ENCODE data around the gene APLF.
"Not testable (repeated sequence)": the region's sequence is repeated elsewhere in the genome, so short reads cannot be mapped to it uniquely, and the experiment has no call there.

The APLF gene

DNA sequence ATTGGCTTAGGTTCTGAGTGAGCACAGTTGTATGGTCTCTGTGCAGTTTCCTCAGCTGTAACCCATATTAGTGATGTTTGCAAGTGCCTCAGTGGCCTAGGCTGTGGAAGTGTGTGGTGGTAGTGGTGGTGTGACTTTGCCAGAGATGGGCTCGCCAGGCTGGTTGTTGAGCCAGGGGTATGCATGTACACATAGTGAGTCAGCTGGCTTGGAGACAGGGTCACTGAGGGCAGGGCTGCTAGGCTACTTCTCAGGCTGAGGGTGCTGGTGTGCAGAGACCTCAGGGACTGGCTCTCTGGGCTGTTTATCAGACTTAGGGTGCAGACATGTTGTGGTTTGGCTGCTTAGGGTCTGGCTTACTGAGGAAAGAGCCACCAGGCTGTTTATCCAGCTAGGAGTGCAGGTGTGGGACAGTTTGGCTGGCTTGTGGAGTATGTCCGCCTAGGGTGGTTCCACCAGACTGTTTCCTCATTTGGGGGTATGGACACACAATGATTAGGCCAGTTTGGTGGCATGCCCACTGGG lies 15.0 kb downstream of the APLF start:
- DNase-seq = no peak

DNA sequence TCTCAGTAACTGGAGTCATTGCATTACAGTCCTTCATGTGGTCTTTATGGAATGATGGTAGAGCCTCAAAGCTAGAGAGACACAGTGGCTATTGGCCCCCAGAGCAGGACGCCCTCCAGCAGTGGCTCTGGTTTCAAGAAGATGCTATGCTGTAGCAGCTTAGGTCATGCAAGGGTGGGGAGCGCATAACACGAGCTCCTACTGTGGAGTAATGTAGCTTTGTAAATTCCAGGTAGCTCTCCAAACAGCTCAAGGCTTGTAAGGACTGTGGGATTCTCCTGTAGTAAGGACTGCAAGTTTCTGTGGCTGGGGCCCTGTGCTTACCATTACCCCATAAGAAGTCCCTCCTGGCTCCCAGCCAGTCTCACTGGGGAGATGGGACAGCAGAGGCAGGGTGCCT lies 15.6 kb downstream of the APLF start:
- DNase-seq = no peak

DNA sequence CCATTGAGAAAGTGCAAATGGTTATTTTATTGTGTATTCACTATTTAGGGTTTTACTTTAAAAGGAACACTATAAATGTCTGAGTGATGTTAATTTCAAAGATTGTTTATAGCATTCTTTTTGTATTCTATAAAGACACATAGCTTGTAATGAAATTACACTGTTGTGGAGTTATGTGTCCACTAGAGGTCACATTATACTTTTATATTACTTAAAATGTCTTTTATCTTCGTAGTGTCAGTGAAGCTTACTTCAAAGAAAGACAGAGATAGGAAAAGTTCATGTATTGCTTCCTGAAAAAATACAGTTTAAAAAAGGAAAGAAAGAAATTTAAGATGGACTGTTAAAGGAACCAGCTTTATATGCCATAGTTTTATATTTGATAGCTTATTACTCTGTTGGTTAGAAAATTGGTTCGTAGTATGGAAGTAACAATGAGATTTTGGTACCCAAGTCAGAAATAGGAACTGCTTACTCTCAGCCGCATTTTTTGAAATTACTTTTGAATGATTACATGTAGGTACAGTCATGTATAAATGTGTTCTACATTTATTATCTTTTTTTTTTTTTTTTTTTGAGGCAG lies 20.5 kb downstream of the APLF start:
- DNase-seq = no peak

DNA sequence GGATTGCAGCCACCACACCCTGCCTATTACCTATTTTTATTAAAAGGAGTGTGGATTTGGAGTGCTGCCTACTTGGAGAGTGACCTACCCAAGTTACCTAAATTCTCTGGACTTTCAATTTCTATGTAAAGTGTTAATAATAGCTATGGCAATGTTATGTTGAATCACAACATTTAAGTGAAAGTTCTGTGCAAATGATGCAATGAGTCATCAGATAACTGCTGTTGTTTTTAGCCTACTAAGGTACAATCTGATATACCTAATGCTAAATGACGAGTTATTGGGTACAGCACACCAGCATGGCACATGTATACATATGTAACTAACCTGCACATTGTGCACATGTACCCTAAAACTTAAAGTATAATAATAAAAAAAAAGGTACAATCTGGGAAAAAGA lies 21.2 kb downstream of the APLF start:
- not testable (repeated sequence) for DNase-seq

DNA sequence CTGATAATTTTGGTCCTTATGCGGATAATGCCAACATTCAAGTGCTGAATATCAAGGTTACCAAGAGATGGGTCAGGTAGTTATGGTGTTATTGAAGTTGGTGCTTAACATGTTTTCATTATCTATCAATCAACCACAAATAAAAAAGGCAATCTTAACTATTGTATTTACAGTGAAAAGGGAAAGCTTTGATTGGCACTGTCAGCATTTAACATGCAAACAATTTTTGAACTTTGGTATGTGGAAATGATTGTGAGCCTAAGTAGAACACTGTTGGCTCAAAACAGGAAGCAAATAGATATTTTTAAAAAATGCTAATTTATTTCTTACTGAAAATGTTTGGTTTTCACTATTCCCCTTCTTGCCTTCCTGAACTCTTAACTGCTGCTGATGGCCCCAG lies 21.9 kb downstream of the APLF start:
- no peak for DNase-seq

DNA sequence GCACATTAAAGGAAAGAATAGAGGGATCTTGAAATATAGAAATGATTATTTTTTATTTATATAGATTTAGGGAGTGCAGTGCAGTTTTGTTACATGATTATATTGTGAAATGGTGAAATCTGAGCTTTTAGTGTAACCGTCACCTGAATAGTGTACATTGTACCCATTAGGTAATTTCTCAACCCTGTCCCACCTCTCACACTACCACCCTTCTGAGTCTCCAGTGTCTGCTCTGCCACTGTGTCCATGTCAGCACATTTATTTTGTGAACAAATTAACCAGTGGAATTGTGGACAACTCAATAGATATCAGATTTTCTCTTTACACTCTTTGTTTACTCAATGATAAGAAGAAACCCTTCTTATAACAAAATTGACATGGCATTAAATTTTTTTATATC lies 24.2 kb downstream of the APLF start:
- DNase-seq = no peak

DNA sequence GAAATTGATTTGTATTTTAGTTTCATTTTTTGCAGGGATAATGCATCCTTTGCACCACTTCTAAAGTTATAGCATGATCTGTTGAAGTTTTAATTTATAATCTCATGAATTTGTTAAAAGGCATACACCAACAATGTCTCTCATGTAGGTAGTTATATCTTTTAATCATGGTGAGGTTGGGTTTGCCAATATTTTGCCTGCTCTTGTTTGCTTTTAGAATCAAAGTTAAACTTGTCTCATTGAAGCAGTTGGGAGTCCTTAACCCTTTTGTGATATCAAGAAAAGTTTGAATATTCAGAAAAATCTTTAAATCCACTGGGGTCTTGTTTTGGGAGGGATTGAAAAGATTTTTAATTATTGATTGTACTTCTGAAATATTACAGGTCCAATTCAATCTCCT lies 31.7 kb downstream of the APLF start:
- no peak for DNase-seq

DNA sequence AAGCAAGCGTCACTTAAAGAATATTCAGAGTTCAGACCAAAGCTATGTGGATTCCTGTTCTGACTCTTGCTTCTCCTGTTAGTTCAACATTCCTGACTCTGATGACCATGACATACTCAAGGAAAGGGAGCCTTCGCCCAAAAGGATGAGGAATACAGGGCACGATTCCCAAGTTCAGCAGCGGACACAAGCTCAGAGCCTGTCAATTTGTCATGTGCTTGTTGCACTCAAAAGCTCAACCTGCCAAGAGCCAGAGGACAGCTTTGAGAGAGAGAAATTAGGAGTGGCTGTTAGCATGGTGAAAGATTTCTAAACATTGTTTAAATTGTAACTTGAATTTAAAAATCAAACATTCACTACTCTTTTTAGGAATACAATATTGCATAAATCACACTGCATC lies 33.3 kb downstream of the APLF start:
- no peak for DNase-seq

DNA sequence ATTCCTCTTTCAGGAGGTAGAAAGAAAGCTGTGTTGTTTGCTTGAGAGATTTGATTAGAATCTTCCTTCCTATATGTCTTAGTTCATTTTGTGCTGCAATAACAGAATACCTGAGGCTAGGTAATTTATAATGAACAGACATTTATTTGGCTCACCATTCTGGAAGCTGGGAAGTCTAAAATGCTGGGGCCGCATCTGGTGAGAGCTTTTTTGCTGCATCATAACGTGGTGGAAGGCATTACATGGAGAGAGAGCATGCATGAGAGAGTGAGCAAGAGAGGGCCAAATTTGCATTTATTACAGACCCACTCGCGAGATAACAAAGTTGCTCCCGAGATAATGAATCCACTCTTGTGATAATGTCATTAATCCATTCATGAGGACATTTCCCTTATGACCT lies 34.4 kb downstream of the APLF start:
- DNase-seq = no peak

DNA sequence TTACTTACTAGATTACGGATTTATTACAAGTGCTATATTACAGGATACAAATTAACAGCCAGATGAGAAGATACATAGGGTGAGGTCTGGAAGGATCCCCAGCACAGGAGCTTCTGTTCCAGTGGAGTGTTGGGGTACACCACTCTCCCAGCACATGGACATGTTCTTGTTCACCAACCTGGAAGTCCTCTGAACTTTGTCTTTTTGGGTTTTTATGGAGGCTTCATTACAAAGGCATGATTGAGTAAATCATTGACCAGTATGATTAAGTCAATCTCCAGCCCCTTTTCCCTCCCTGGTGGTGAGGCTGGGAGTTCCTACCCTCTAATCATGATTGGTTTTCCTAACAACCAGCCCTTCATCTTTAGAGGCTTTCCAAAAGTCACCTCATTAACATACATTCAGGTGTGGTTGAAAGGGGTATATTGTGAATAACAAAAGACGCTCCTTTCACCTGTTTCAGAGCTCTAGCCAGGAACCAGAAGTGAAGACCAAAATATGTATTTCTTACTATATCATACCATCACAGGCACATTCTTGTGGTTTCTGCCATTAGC lies 38.3 kb downstream of the APLF start:
- no peak for DNase-seq

DNA sequence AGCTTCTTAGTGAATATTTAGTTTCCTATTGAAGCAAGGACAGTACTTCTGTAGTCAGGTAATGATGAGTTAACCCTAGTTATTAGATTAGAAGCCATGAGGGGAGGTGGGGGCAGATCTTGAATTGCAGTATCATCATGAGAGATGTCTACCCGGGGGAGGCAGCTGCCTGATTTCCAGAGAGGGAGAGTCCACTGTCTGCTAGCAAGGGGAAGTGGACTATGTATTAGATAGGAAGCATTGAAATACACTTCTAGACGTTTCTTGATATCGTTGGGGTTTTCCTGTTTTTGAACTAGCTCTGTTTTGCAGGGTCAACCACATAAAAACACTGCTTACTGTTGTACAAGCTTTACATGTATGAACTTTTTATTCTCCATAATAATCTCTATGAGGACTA lies 38.8 kb downstream of the APLF start:
- DNase-seq = no peak

DNA sequence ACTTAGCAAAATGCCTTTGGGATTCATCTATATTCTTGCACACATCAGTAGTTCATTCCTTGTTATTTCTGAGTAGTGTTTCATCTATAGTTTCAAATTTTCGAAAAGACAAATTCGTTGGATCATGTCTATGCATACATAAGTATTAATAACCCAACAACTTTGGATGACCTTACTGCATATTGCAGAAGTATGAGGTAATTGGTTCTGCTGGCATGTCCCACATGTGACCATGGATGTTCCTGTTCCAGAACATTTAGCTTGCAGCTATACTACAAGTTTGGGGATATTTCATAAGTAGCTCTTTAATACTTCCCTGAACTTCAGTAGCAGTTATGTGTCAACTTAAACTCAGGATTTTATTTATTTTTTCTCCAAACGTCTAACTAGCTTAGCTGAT lies 44.9 kb downstream of the APLF start:
- no peak for DNase-seq

DNA sequence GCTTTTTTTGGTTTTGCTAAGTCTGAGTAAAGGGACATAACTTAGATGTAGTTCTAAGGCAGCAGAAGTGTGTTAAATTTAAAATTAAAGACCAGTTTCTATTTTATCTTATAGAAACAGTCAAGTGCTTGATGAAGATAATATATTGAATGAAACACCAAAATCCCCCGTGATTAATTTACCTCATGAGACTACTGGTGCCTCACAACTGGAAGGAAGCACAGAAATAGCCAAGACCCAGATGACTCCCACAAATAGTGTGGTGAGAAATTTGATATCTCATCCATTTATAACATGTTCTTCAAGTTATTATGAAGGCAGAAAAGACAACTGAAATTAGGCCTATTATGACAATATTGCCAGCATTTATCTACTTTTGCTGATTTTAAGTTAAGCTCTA lies 45.6 kb downstream of the APLF start:
- no peak for DNase-seq

DNA sequence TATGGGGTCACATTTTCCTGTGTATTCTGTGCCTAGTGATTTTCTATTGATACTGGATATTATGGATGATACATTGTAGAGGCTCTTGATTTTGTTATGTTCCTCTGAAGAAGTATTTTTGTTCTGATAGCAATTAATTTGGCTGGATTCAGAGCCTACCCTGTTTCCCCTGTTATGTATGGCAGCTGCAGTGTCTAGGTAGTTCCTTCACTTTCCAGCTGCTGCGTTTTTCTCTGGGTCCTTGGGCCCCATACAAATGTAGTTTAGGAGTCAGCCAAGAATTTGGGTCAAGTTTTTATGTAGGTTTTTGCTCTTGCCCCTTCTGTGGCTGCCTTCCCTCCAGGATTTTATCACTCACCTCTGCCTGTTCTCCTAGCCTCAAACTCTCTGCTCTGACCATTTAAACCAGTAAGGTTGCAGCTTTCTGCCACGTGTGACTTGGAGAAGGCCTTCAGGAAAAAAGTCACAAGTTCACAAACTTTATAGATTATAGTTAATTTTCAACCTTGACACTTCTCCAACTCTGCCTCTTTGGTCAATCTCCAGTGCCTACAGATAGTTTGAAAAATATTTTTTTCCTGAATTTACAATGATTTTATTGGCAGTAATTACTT lies 47.0 kb downstream of the APLF start:
- no peak for DNase-seq

DNA sequence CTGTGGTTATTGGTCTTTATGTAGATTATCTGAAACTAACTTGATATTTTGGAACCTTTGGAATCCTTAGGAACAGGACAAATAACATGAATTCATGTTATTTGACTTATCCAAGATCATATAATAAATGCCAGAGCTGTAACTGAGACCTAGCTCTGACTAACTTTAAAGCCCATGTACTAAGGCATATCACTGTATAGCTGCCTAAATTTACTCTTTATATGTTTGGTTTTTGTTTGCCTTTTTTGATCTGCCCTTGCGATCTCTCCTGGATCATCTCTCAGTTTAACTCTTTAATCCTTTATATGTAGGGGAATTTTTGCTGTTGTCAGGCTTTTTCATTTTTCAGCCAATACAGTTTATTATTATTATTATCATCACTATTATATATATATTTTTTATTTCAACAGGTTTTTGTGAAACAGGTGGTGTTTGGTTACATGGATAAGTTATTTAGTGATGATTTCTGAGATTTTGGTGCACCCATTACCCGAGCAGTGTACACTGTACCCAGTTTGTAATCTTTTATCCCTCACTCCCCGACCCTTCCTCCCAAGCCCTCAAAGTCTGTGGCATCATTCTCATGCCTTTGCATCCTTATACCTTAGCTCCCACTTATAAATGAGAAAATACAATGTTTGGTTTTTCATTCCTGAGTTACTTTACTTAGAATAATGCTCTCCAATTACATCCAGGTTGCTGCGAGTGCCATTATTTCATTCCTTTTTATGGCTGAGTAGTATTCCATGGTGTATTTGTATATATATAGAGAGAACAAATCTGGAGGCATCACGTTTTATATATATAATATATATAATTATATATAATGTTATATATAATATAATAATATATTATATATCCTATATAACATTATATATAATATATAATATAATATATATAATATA lies 48.9 kb downstream of the APLF start:
- no peak for DNase-seq

DNA sequence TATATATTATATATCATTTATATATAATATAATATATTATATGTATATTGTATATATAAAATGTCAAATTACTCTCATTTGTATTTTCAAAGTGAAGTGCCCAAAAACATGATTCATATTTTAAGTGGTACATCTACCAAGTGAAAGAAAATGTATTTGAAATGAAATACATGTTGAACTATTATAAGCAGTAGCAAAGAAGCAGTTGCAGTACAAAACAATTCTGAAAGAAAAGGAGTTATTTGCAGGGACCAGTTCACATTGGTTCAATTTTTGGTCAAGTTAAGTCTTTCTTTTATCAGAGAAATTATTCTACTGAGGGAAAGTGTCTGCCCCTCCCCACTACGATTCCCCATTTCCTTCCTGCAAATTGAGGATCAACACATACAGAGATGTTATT lies 51.9 kb downstream of the APLF start:
- DNase-seq = no peak

DNA sequence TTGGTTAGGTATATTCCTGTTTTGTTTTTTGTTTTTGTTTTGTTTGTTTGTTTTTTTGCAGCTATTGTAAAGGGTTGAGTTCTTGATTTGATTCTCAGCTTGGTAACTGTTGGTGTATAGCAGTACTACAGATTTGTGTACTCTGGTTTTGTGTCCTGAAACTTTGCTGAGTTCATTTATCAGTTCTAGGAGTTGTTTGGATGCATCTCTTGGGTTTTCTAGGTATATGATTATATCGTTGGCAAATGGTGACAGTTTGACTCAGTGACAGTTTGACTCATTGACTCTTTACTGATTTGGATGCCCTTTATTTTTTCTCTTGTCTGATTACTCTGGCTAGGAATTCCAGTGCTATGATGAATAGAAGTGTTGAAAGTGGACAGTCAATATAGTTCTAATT lies 53.7 kb downstream of the APLF start:
- no peak for DNase-seq

DNA sequence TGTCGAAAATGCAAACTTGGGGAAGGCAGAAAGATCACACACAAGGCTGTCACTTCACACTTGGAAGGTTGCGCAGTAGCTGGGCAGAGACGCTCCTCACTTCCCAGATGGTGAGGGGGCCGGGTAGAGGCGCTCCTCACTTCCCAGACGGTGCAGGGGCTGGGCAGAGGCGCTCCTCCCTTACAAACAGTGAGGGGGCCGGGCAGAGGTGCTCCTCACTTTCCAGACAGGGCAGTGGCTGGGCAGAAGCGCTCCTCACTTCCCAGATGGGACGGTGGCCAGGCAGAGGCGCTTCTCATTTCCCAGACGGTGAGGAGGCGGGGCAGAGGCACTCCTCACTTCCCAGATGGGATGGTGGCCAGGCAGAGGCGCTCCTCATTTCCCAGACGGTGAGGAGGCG lies 59.6 kb downstream of the APLF start:
- not testable (repeated sequence) for DNase-seq

DNA sequence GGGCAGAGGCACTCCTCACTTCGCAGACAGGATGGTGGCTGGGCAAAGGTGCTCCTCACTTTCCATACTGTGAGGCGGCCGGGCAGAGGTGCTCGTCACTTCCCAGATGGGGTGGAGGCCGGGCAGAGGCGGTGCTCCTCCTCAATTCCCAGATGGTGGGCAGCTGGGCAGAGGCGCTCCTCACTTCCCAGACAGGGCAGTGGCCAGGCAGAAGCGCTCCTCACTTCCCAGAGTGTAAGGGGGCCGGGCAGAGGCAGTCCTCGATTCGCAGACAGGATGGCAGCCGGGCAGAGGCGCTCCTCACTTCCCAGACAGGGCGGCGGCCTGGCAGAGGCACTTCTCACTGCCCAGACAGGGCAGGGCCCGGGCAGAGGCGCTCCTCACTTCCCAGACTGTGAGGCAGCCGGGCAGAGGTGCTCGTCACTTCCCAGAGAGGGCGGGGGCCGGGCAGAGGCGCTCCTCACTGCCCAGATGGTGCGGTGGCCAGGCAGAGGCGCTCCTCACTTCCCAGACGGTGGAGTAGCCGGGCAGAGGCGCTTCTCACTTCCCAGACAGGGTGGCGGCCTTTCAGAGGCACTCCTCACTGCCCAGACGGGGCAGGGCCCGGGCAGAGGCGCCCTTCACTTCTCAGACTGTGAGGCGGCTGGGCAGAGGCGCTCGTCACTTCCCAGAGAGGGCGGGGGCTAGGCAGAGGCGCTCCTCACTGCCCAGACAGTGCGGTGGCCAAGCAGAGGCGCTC lies 60.1 kb downstream of the APLF start:
- not testable (repeated sequence) for DNase-seq

DNA sequence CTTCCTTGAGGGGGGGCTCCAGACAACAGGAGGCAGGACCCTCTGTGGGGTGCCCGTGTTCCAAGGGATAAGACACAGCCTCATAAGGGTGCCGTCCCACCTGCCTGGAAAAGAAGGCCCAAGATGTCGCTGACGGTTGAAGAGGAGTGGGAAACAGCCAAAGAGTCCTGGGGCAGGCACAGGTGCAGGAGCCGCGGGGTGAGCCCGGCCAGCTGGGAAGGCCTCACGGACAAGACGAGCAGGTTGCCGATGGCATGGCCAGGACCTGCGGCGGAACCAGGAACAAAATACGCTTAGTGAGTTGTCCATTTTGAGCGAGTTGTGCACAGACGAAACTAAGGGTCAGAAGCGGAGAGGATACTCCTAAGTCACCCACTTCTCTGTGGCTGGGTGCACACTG lies 61.8 kb downstream of the APLF start:
- DNase-seq = not testable (repeated sequence)

DNA sequence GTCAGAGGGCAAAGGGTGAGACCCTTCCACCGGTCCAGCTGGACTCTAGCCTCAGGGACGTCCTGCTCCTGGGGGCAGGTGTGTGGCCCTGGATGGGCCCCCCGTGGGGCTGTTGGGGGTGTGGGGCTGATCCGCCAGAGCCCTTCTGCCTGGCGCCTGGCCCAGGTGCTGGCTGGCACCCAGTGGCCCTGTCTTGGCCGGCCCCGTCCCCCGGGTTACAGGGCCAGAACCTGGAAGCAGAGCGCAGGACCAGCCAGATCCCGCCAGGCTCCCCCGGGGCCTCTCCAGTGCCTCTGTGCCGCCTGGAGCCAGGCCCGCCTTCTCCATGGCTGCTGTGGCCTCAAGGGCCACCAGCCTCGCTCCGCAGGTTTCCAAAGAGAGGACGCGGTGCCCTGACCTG lies 62.3 kb downstream of the APLF start:
- not testable (repeated sequence) for DNase-seq

DNA sequence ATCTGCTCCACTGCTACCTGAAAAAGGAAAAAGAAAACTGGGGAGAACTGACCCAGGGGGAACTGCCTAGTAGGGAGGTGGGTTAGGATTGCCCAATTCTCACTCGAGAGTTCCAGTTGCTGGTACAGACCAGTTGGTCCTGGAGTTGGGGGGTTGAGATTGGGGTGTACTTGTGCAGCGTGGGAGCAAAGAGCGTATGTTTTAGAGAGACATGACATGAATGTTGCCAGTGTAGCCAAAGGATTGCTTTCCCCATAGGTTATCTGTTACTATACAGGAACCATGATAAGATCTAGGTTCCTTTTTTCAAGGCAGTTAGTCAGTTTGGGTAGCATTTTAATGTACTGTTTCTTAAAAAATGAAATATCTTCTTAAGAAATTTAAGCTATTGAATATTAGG lies 68.6 kb downstream of the APLF start:
- DNase-seq = no peak

DNA sequence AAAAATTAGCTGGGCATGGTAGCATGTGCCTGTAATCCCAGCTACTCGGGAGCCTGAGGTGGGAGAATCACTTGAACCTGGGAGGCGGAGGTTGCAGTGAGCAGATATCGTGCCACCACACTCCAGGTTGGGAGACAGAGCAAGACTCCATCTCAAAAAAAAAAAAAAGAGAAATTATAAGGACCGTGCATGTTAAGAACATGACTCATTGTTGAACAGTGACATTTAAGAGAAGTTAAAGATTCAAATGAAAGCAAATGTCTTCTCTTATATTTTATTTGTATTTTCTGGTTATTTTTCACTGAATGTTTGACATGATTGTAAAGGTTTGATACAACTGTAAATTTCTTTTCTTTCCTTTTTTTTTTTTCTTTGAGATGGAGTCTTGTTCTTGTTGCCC lies 69.6 kb downstream of the APLF start:
- no peak for DNase-seq
